SU-DHL-6 (cell line): ENCODE data around the gene GJA8.
"Not testable (repeated sequence)": the region's sequence is repeated elsewhere in the genome, so short reads cannot be mapped to it uniquely, and the experiment has no call there.

ENCODE experiments used
- H2AFZ ChIP-seq: fragments of 200-600 bp; sonication (generic); 2 replicates; pipeline ENCODE4 v1.6.1; 2014; ENCODE audit warnings: low read depth, mild to moderate bottlenecking, moderate library complexity, mixed read lengths, antibody characterized with exemption, low read length; ENCODE audit not compliant: severe bottlenecking
- H3F3A ChIP-seq: fragments of 200-600 bp; shearing (Covaris generic); 2 replicates; pipeline ENCODE4 v1.6.0; 2016; ENCODE audit warnings: antibody characterized with exemption, mild to moderate bottlenecking; ENCODE audit not compliant: insufficient read depth
- H3K27ac ChIP-seq: fragments of 200-600 bp; sonication (generic); 2 replicates; pipeline ENCODE4 v1.5.1; 2016; ENCODE audit warnings: low read depth, mild to moderate bottlenecking, low read length, moderate library complexity, mixed read lengths
- H3K27me3 ChIP-seq: fragments of 200-600 bp; sonication (generic), shearing (Covaris generic); 2 replicates; pipeline ENCODE4 v1.6.0; 2014; ENCODE audit warnings: mild to moderate bottlenecking, low read length
- H3K36me3 ChIP-seq: fragments of 200-600 bp; sonication (generic); 2 replicates; pipeline ENCODE4 v1.6.1; 2014; ENCODE audit warnings: mild to moderate bottlenecking, low read length, mixed read lengths
- H3K4me2 ChIP-seq: fragments of 300-600, 200-600 bp; shearing (Covaris generic), sonication (generic); 2 replicates; pipeline ENCODE4 v1.6.0; 2014; ENCODE audit warnings: low read length, low read depth, mild to moderate bottlenecking; ENCODE audit not compliant: poor library complexity, severe bottlenecking
- H3K4me3 ChIP-seq: fragments of 200-600 bp; sonication (generic); 2 replicates; pipeline ENCODE4 v1.5.1; 2014; ENCODE audit warnings: antibody characterized with exemption, low read length, mild to moderate bottlenecking, mixed read lengths; ENCODE audit not compliant: insufficient read depth, poor library complexity, severe bottlenecking
- H3K79me2 ChIP-seq: fragments of 200-600 bp; sonication (generic); 2 replicates; pipeline ENCODE4 v1.6.1; 2014; ENCODE audit warnings: mild to moderate bottlenecking, low read length, moderate library complexity; ENCODE audit not compliant: insufficient read depth
- H3K9ac ChIP-seq: fragments of 200-600 bp; sonication (generic); 2 replicates; pipeline ENCODE4 v1.7.0; 2014; ENCODE audit warnings: mild to moderate bottlenecking, low read length
- H3K9me2 ChIP-seq: fragments of 200-600 bp; sonication (generic); replicated peaks from 2 replicates; pipeline ENCODE4 v1.6.1; 2014; ENCODE audit warnings: low read length; ENCODE audit not compliant: insufficient read depth
- H3K9me3 ChIP-seq: fragments of 200-600 bp; sonication (generic); 2 replicates; pipeline ENCODE4 v1.6.1; 2014; ENCODE audit warnings: low read length, mixed read lengths; ENCODE audit not compliant: insufficient read depth
- H4K20me1 ChIP-seq: fragments of 200-600 bp; sonication (generic); 2 replicates; pipeline ENCODE4 v1.6.1; 2014; ENCODE audit warnings: low read depth, mild to moderate bottlenecking, antibody characterized with exemption, low read length, moderate library complexity, mixed read lengths
- EZH2phosphoT487 ChIP-seq: fragments of 200-600 bp; sonication (generic), shearing (Covaris generic); conservative IDR thresholded peaks from 2 replicates; pipeline ENCODE4 v1.6.1; 2018; ENCODE audit warnings: mild to moderate bottlenecking, antibody characterized with exemption, low read length, moderate library complexity, mixed read lengths
- TF ChIP-seq, protein P1 (sequence below): fragments of 200-600 bp; sonication (generic); IDR thresholded peaks from one replicate; pipeline ENCODE4 v1.5.1; 2017; ENCODE audit warnings: antibody characterized with exemption, mild to moderate bottlenecking, low read length, moderate library complexity; ENCODE audit not compliant: insufficient read depth, poor library complexity, severe bottlenecking

GJA8 gene

GRCh38 chr1:147913362-147913942, 10.9 kb downstream of the GJA8 start:
- Histone ChIP-seq H2AFZ (no peak overlapping the region), H3K79me2 (no peaks in the 10 kb centered on the region), H4K20me1 (no peaks in the 10 kb centered on the region), H3K27ac (no peak overlapping the region), H3K4me3 (no peak overlapping the region), H3K36me3 (no peaks in the 10 kb centered on the region), H3K9me3 (no peaks in the 10 kb centered on the region), H3K9me2 (no peaks in the 10 kb centered on the region), H3K9ac (no peak overlapping the region), H3K27me3 (no peaks in the 10 kb centered on the region), H3F3A (no peaks in the 10 kb centered on the region), H3K4me2 (no peak overlapping the region)
- TF ChIP-seq, protein P1, sequence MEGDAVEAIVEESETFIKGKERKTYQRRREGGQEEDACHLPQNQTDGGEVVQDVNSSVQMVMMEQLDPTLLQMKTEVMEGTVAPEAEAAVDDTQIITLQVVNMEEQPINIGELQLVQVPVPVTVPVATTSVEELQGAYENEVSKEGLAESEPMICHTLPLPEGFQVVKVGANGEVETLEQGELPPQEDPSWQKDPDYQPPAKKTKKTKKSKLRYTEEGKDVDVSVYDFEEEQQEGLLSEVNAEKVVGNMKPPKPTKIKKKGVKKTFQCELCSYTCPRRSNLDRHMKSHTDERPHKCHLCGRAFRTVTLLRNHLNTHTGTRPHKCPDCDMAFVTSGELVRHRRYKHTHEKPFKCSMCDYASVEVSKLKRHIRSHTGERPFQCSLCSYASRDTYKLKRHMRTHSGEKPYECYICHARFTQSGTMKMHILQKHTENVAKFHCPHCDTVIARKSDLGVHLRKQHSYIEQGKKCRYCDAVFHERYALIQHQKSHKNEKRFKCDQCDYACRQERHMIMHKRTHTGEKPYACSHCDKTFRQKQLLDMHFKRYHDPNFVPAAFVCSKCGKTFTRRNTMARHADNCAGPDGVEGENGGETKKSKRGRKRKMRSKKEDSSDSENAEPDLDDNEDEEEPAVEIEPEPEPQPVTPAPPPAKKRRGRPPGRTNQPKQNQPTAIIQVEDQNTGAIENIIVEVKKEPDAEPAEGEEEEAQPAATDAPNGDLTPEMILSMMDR, result no peak
- no peak for TF ChIP-seq EZH2phosphoT487

GRCh38 chr1:147919896-147920295, 17.3 kb downstream of the GJA8 start:
- H3K36me3 ChIP-seq, result no peaks in the 10 kb centered on the region
- no peak for TF ChIP-seq EZH2phosphoT487
- TF ChIP-seq, protein P1, result no peak
- no peaks in the 10 kb centered on the region for H3K9me3 ChIP-seq

GRCh38 chr1:147924813-147925212, 22.2 kb downstream of the GJA8 start:
- no peak overlapping the region for H3K4me2 ChIP-seq
- no peaks in the 10 kb centered on the region for H3K36me3 ChIP-seq
- H3K9me3 ChIP-seq, result no peaks in the 10 kb centered on the region
- TF ChIP-seq EZH2phosphoT487, result no peak
- TF ChIP-seq, protein P1, result no peak
- H4K20me1 ChIP-seq, result no peaks in the 10 kb centered on the region
- H3K9me2 ChIP-seq, result no peaks in the 10 kb centered on the region
- H3K27ac ChIP-seq, result no peak overlapping the region
- no peak overlapping the region for H3K9ac ChIP-seq
- no peaks in the 10 kb centered on the region for H3F3A ChIP-seq
- H3K27me3 ChIP-seq, result no peaks in the 10 kb centered on the region
- no peak overlapping the region for H2AFZ ChIP-seq
- no peak overlapping the region for H3K4me3 ChIP-seq
- peaks cover 4% of the 10 kb centered on the region; the same call in 1 of the 2 replicates for H3K79me2 ChIP-seq

More at GRCh38 chr1:147919896-147920295, 17.3 kb downstream of the GJA8 start:
- Histone ChIP-seq H3K4me3 (no peak overlapping the region), H4K20me1 (no peaks in the 10 kb centered on the region), H3F3A (no peaks in the 10 kb centered on the region), H3K79me2 (no peaks in the 10 kb centered on the region), H3K9ac (no peak overlapping the region), H3K27me3 (no peaks in the 10 kb centered on the region), H2AFZ (no peak overlapping the region), H3K27ac (no peak overlapping the region), H3K9me2 (no peaks in the 10 kb centered on the region), H3K4me2 (no peak overlapping the region)

- H3K9ac ChIP-seq, H3K27me3 ChIP-seq, H3K4me3 ChIP-seq, H3K27ac ChIP-seq, H3K4me2 ChIP-seq, H3F3A ChIP-seq, H3K9me3 ChIP-seq, H3K79me2 ChIP-seq, H2AFZ ChIP-seq, H4K20me1 ChIP-seq, H3K36me3 ChIP-seq, H3K9me2 ChIP-seq: not testable (repeated sequence)
Measured at GRCh38 chr1:147927215-147927614, 24.6 kb downstream of the GJA8 start.

- H3K27ac ChIP-seq, H3K36me3 ChIP-seq, H3K79me2 ChIP-seq, H3K4me3 ChIP-seq, H3K4me2 ChIP-seq, H3K9ac ChIP-seq, H2AFZ ChIP-seq, H4K20me1 ChIP-seq, H3F3A ChIP-seq, H3K9me3 ChIP-seq, H3K27me3 ChIP-seq, H3K9me2 ChIP-seq: not testable (repeated sequence)
Measured at GRCh38 chr1:147927689-147928088, 25.1 kb downstream of the GJA8 start.
